ENCODE data around the gene RCVRN. TPM values are rescaled to one million over a fixed set of nuclear protein-coding genes. Genes with fewer than 3 reads are reported as not detected.
A peak's percentile ranks its signal among the peaks of the same experiment; 100 is the strongest.

RCVRN gene
- total and polyA plus RNA-seq, 2 donors (not counting 1 experiment from before 2014, with no cell fraction given) = not detected

DNA sequence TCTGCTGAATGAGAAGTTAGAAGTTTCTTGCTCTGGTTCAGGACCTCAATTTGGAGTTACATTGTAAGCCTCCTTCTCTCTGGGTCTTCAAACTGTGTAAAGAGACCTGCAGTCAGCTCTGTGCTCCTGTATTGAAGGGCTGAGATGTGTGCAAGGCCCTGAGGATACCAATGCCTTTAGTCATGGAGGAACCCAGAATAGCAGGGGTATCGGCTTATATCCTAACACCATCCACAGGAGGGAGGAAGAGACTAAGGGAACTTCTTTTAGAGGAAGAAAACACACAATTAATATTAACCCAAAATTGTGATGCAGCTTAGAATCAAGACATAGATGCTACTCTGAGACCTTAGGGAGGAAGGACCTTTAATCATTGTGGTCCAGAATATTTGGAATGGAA, 42.9 kb downstream of the RCVRN start:
- TF ChIP-seq EZH2 (IDR thresholded peaks at IDR 0.05; ENCODE audit: low read length, missing control alignments) = no peak
- TF ChIP-seq, protein P1, sequence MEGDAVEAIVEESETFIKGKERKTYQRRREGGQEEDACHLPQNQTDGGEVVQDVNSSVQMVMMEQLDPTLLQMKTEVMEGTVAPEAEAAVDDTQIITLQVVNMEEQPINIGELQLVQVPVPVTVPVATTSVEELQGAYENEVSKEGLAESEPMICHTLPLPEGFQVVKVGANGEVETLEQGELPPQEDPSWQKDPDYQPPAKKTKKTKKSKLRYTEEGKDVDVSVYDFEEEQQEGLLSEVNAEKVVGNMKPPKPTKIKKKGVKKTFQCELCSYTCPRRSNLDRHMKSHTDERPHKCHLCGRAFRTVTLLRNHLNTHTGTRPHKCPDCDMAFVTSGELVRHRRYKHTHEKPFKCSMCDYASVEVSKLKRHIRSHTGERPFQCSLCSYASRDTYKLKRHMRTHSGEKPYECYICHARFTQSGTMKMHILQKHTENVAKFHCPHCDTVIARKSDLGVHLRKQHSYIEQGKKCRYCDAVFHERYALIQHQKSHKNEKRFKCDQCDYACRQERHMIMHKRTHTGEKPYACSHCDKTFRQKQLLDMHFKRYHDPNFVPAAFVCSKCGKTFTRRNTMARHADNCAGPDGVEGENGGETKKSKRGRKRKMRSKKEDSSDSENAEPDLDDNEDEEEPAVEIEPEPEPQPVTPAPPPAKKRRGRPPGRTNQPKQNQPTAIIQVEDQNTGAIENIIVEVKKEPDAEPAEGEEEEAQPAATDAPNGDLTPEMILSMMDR (conservative IDR thresholded peaks at IDR 0.05 in 1 of 2, IDR thresholded peaks at IDR 0.05 in 1 of 2; ENCODE audit: low read depth in 1 of 2, low read length in 2 of 2) = no peak
- no peaks in the 10 kb centered on the region for H4K20me1 ChIP-seq (ENCODE audit: control insufficient read depth, extremely low read depth, insufficient read depth, low read length)
- DNase-seq (ENCODE audit: low read depth in 2 of 2) = peak in 1 of 2 donors; percentile 14

DNA sequence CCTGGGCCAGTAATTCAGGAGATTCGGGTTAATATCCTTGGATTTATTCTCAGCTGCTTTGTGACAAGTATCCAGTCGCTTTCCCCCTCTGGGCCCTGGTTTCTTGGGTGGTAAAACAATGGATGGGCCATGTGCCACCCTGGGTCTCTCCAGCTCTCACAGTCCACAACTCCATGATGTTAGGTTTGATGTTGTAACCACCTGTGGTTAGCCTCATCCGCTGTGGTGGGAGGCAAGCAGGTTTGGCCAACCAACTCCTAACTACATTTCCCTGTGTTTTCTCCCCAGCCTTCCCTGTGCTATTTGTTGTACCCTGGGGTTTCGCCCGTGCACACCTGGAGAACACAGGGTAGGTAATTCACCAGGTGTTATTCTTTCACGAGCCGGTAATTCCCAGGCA, 44.2 kb downstream of the RCVRN start:
- Histone ChIP-seq H3K79me2 (ENCODE audit: control insufficient read depth, insufficient read depth, low read length) (no peaks in the 10 kb centered on the region), H3K27ac (ENCODE audit: insufficient read depth, low read length) (no peak overlapping the region), H3K4me3 (replicated peaks in 1 of 4; ENCODE audit: control extremely low read depth in 1 of 4, insufficient read depth in 1 of 4, low read depth in 3 of 4, low read length in 4 of 4) (no peak overlapping the region), H3K27me3 (ENCODE audit: control insufficient read depth, insufficient read depth, low read length) (no peaks in the 10 kb centered on the region), H3K4me2 (ENCODE audit: extremely low read depth, insufficient read depth, low read length) (no peak overlapping the region), H4K20me1 (ENCODE audit: control insufficient read depth, extremely low read depth, insufficient read depth, low read length) (no peaks in the 10 kb centered on the region), H3K4me1 (ENCODE audit: control insufficient read depth, extremely low read depth, insufficient read depth, low read length) (no peaks in the 10 kb centered on the region), H3K9ac (ENCODE audit: insufficient read depth, low read length) (no peak overlapping the region), H2AFZ (ENCODE audit: low read length) (no peak overlapping the region), H3K9me3 (ENCODE audit: control insufficient read depth, insufficient read depth, low read depth, low read length) (no peaks in the 10 kb centered on the region), H3K36me3 (ENCODE audit: control insufficient read depth, insufficient read depth, low read length) (no peaks in the 10 kb centered on the region)
- no peak for DNase-seq (ENCODE audit: low read depth in 2 of 2)
- TF ChIP-seq, protein P1 (conservative IDR thresholded peaks at IDR 0.05 in 1 of 2, IDR thresholded peaks at IDR 0.05 in 1 of 2; ENCODE audit: low read depth in 1 of 2, low read length in 2 of 2) = no peak
- no peak for TF ChIP-seq EZH2 (IDR thresholded peaks at IDR 0.05; ENCODE audit: low read length, missing control alignments)

More for the DNA sequence above, 42.9 kb downstream of the RCVRN start:
- no peak overlapping the region for H3K9ac ChIP-seq (ENCODE audit: insufficient read depth, low read length)
- no peaks in the 10 kb centered on the region for H3K27me3 ChIP-seq (ENCODE audit: control insufficient read depth, insufficient read depth, low read length)
- H3K4me1 ChIP-seq (ENCODE audit: control insufficient read depth, extremely low read depth, insufficient read depth, low read length) = no peaks in the 10 kb centered on the region
- H3K36me3 ChIP-seq (ENCODE audit: control insufficient read depth, insufficient read depth, low read length) = no peaks in the 10 kb centered on the region
- H3K4me3 ChIP-seq (replicated peaks in 1 of 4; ENCODE audit: control extremely low read depth in 1 of 4, insufficient read depth in 1 of 4, low read depth in 3 of 4, low read length in 4 of 4) = no peak overlapping the region
- no peak overlapping the region for H3K4me2 ChIP-seq (ENCODE audit: extremely low read depth, insufficient read depth, low read length)
- no peaks in the 10 kb centered on the region for H3K79me2 ChIP-seq (ENCODE audit: control insufficient read depth, insufficient read depth, low read length)
- no peaks in the 10 kb centered on the region for H3K9me3 ChIP-seq (ENCODE audit: control insufficient read depth, insufficient read depth, low read depth, low read length)
- no peak overlapping the region for H3K27ac ChIP-seq (ENCODE audit: insufficient read depth, low read length)
- no peak overlapping the region for H2AFZ ChIP-seq (ENCODE audit: low read length)

DNA sequence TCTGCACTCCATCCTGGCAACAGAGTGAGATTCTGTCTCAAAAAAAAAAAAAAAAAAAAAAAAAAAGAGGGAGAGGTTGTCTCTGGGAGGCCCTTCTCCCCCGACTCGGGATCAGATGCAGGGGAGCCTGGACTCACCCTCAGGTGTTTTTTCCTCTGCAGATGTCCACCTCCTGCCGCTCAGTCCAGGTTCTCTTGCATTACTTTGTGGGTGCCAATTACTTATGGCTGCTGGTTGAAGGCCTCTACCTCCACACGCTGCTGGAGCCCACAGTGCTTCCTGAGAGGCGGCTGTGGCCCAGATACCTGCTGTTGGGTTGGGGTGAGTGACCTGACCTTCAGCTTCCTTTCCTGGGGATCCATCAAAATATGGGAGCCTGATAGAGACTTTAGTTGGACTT, 45.3 kb downstream of the RCVRN start:
- no peak overlapping the region for H3K4me2 ChIP-seq (ENCODE audit: extremely low read depth, insufficient read depth, low read length)
- no peak overlapping the region for H3K9ac ChIP-seq (ENCODE audit: insufficient read depth, low read length)
- no peaks in the 10 kb centered on the region for H3K79me2 ChIP-seq (ENCODE audit: control insufficient read depth, insufficient read depth, low read length)
- H2AFZ ChIP-seq (ENCODE audit: low read length) = no peak overlapping the region
- H3K4me1 ChIP-seq (ENCODE audit: control insufficient read depth, extremely low read depth, insufficient read depth, low read length) = no peaks in the 10 kb centered on the region
- TF ChIP-seq EZH2 (IDR thresholded peaks at IDR 0.05; ENCODE audit: low read length, missing control alignments) = no peak
- no peak overlapping the region for H3K4me3 ChIP-seq (replicated peaks in 1 of 4; ENCODE audit: control extremely low read depth in 1 of 4, insufficient read depth in 1 of 4, low read depth in 3 of 4, low read length in 4 of 4)
- H3K36me3 ChIP-seq (ENCODE audit: control insufficient read depth, insufficient read depth, low read length) = no peaks in the 10 kb centered on the region
- no peaks in the 10 kb centered on the region for H4K20me1 ChIP-seq (ENCODE audit: control insufficient read depth, extremely low read depth, insufficient read depth, low read length)
- H3K27me3 ChIP-seq (ENCODE audit: control insufficient read depth, insufficient read depth, low read length) = no peaks in the 10 kb centered on the region
- H3K27ac ChIP-seq (ENCODE audit: insufficient read depth, low read length) = no peak overlapping the region
- H3K9me3 ChIP-seq (ENCODE audit: control insufficient read depth, insufficient read depth, low read depth, low read length) = no peaks in the 10 kb centered on the region
- DNase-seq (ENCODE audit: low read depth in 2 of 2) = no peak
